ENCODE measurements around the gene AGAP1. TPM values are rescaled to one million over a fixed set of nuclear protein-coding genes. Genes with fewer than 3 reads are reported as not detected.

The AGAP1 gene
- total RNA-seq, 6 experiments from 2014 or later: 8.1 to 11.2 (median 9.8) TPM

DNA sequence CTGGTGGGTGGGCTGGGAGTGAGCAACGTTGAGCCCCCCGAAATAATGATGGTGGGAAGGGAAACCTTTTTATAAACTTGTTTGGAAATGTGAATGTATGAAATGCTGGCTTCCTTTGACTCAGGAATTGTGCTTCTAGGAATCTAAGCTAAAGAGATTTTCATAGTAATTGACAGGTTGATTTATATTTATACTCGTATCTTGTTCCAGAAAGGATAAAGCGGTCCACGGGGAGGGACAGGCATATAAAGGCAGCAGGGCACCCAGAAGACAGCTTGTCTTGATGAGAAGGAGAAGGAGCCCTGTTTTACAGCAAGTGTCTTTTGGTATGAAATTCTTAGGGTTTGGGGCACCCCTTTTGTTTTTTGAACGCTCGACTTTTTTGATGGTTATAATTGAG lies 157.8 kb downstream of the AGAP1 start:
- TF ChIP-seq POLR2A (IDR thresholded peaks at IDR 0.05): no peak
- TF ChIP-seq, protein P1, sequence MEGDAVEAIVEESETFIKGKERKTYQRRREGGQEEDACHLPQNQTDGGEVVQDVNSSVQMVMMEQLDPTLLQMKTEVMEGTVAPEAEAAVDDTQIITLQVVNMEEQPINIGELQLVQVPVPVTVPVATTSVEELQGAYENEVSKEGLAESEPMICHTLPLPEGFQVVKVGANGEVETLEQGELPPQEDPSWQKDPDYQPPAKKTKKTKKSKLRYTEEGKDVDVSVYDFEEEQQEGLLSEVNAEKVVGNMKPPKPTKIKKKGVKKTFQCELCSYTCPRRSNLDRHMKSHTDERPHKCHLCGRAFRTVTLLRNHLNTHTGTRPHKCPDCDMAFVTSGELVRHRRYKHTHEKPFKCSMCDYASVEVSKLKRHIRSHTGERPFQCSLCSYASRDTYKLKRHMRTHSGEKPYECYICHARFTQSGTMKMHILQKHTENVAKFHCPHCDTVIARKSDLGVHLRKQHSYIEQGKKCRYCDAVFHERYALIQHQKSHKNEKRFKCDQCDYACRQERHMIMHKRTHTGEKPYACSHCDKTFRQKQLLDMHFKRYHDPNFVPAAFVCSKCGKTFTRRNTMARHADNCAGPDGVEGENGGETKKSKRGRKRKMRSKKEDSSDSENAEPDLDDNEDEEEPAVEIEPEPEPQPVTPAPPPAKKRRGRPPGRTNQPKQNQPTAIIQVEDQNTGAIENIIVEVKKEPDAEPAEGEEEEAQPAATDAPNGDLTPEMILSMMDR (IDR thresholded peaks at IDR 0.05): no peak
- no peaks in the 10 kb centered on the region for H3K36me3 ChIP-seq
- WGBS (ENCODE audit: insufficient coverage, low coverage, low lambda C conversion rate, missing lambda C conversion rate): 88% methylated on average over 7 of the region's 7 CpGs
- H3K27ac ChIP-seq: no peak overlapping the region
- H3K9me3 ChIP-seq: no peaks in the 10 kb centered on the region
- intact Hi-C loops (cut with DNase I): no loop called here
- H3K4me1 ChIP-seq: no peaks in the 10 kb centered on the region
- no peak for ATAC-seq
- H3K4me3 ChIP-seq: no peak overlapping the region
- H3K27me3 ChIP-seq: no peaks in the 10 kb centered on the region
- DNase-seq: no peak

DNA sequence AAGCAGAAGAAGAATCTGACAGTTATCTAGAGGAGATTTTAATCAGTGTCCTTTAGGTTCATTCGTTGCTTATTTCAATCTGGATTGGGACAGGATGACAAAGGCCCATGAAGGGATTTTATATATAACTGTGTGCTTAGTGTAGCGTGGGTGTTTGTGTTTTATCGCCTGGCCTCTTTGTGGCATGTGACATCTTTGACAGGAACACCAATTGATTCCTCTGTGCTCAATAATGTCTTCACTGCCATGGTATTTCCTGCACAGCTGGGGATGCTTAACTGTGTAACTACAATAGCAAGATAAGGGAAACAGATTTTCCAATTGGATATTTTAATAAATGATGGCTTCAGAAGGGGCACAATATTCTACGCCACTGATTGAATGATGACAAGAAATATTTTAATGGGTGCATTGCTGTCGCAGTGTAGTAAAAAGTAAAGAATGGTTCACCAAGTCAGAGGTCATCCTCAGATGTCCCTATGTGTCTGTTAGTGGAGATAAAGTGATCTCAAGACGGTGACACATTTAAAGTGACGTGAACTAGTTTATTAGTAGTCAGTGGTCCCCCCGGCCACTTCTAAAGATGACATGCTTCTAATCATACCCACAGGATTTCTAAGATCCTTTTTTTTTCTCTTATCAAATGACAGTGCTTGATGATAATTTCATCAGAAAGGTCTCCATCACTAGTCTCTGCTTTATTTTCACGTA lies 160.4 kb downstream of the AGAP1 start:
- H3K4me3 ChIP-seq: no peak overlapping the region
- no peaks in the 10 kb centered on the region for H3K9me3 ChIP-seq
- no peaks in the 10 kb centered on the region for H3K36me3 ChIP-seq
- TF ChIP-seq POLR2A (IDR thresholded peaks at IDR 0.05): no peak
- TF ChIP-seq, protein P1 (IDR thresholded peaks at IDR 0.05): no peak
- intact Hi-C loops (cut with DNase I): no loop called here
- no peaks in the 10 kb centered on the region for H3K27me3 ChIP-seq
- ATAC-seq: no peak
- H3K27ac ChIP-seq: no peak overlapping the region
- no peak for DNase-seq
- H3K4me1 ChIP-seq: no peaks in the 10 kb centered on the region
- WGBS (ENCODE audit: insufficient coverage, low coverage, low lambda C conversion rate, missing lambda C conversion rate): 67% methylated on average over 9 of the region's 9 CpGs

DNA sequence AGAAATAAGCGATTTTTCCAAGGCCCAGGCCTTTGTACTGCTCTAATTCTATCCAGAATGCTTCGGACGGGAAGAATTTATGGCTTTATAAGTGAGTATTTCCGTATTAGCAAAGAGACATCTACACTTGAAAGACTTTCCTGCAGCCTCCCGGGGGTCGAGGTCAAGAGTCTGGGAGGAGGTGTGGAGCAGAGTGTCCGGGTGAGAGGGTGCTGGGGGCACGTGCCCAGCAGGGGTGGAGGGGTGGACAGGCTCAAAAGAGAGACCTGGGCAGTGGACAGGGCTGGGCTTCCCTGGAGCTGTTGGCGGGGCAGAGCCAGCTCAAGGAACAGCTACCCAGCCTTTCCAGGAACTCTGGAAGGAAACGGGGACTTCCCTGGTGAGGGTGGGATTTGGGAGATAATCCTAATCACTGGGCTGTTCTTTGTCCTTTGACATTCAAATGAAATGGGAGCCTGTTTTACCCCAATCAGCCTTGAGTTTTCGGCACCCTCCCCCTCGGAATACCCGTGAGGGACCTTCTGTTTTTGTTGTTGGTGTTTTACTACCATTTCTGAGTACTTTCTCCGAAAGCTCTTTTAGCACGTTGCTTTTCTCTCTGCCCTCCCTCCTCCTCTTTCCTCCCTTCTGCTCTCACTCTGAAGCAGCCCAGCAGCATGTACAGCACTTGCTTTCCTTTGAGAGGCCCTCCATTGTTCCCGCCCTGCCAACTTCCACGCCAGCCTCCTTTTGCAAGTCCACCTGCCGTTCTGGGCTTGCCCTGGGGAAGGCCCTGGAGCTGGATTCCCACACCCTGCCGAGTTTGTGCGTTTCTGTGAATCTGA lies 164.7 kb downstream of the AGAP1 start:
- intact Hi-C loops (cut with DNase I): no loop called here
- no peaks in the 10 kb centered on the region for H3K27me3 ChIP-seq
- no peak for TF ChIP-seq POLR2A (IDR thresholded peaks at IDR 0.05)
- TF ChIP-seq, protein P1 (IDR thresholded peaks at IDR 0.05): no peak
- no peak overlapping the region for H3K4me3 ChIP-seq
- WGBS (ENCODE audit: insufficient coverage, low coverage, low lambda C conversion rate, missing lambda C conversion rate): 34% methylated on average over 18 of the region's 20 CpGs
- H3K36me3 ChIP-seq: no peaks in the 10 kb centered on the region
- ATAC-seq (peak in 2 of 4 donors; percentile 14 to 29), DNase-seq (no peak)
- H3K27ac ChIP-seq: no peak overlapping the region
- no peaks in the 10 kb centered on the region for H3K9me3 ChIP-seq
- no peaks in the 10 kb centered on the region for H3K4me1 ChIP-seq

DNA sequence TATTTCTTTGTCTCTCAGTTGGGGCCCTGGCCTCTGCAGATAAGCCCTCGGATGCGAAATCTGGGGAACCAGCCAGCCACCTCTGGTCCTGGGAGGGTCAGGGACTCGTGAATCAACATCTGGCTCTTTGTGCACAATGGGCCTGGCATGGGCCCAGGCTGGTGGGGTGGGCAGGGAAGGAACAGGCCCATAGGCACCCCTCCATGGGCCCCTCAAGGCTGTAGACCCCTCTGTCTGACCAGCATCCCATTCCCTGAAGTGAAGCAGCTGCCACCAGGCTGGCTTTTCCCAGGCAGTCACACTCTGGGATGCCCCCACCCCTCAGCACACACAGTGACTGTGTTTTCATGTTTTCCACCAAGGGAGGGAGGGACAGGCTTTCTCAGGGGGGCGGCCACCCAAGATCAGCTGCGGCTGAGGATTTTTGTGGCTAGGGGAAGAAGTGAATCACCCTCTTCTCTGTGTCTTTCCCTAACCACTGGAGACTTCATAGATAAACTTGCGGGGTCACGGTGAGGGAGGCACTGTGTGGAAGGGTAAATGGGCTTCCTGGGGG lies 166.0 kb downstream of the AGAP1 start:
- intact Hi-C loops (cut with DNase I): no loop called here
- TF ChIP-seq POLR2A (IDR thresholded peaks at IDR 0.05): no peak
- TF ChIP-seq, protein P1 (IDR thresholded peaks at IDR 0.05): no peak
- 59% methylated on average over 4 of the region's 7 CpGs for WGBS (ENCODE audit: insufficient coverage, low coverage, low lambda C conversion rate, missing lambda C conversion rate)
- DNase-seq (no peak), ATAC-seq (peak in 1 of 4 donors; percentile 34)
- Histone ChIP-seq H3K36me3 (no peaks in the 10 kb centered on the region), H3K9me3 (no peaks in the 10 kb centered on the region), H3K4me1 (no peaks in the 10 kb centered on the region), H3K27ac (no peak overlapping the region), H3K4me3 (no peak overlapping the region), H3K27me3 (no peaks in the 10 kb centered on the region)

Data from right lobe of liver (tissue), 6 donors.